HG03066 (cell line): ENCODE data around the gene IQCK.
"Not testable (repeated sequence)": the region's sequence is repeated elsewhere in the genome, so short reads cannot be mapped to it uniquely, and the experiment has no call there.

Experiments used
- ATAC-seq: cut with Tn5 transposase; IDR thresholded peaks from one replicate; pipeline ENCODE4 v1.9.1; 2021; ENCODE audit warnings: low read depth; ENCODE audit not compliant: unreplicated experiment

The IQCK gene, protein sequence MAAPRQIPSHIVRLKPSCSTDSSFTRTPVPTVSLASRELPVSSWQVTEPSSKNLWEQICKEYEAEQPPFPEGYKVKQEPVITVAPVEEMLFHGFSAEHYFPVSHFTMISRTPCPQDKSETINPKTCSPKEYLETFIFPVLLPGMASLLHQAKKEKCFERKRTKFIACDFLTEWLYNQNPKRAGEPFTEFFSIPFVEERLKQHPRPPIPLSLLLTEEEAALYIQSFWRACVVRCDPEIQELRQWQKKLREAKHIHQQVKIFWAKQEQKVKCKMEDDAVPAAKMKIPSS

DNA sequence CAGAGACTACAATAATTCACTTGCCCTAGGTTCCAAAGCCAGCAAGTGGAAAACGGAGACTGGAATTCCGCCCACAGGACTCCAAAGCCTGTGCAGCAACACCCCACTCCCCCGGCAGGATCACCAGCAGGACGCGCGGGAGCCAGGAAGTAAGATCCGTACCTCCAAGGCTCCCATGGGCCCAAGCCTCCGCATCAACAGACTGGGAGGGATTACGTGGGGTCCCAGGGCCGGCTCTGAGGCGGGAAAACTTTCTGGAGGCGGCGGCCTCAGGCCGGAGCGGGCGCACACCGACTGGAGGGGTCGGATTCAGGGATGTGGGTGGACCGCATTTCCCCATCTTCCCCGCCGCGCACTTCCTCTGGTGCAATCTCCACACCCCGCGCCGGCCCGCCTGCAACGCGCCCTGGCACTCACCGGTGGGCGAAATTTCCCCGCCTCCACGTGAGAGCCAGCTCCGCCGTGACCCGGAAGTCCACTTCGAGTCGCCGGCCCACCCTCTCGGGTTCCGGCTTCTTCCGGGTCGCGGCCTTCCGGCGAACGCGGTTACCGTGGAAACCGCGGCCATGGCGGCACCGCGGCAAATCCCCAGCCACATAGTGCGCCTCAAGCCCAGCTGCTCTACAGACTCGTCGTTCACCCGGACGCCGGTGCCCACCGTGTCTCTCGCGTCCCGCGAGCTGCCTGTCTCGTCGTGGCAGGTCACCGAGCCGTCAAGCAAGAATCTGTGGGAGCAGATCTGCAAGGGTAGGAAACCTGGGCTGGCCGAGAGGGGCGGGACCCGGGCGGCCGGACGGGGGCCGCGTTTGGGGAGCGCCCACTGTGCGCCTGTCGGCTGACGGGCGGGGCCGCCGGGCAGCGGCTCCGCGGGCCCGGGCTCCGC is at the start of gene IQCK, which contains the start of gene KNOP1:
TSS of gene IQCK (plus strand) at position 531 of the 883 bp plus-strand sequence. CDS start at position 567, 36 bp downstream.
TSS of gene KNOP1 (minus strand) at position 487 of the 883 bp plus-strand sequence. CDS start 3,192 bp downstream, outside the sequence.
- ATAC-seq: peak; percentile 91

DNA sequence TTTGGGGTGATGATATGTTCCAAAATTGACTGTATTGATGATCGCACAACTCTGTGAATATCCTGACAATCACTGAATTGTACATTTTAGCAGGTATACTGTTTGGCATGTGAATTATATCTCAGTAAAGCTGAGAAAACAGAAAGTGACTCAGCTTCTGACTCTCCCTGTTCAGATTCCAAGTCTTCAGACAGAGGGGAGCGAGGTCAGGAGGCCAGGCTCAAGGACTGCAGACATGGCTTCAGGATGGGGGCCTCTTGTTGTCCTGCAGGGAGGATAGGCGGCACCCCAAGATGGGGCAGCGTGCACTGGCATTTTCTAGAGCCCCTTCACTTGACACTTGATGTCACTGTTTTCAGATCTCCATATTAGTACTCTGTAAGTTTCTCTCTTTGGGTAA is 45.7 kb upstream of the IQCK start:
- ATAC-seq: no peak

DNA sequence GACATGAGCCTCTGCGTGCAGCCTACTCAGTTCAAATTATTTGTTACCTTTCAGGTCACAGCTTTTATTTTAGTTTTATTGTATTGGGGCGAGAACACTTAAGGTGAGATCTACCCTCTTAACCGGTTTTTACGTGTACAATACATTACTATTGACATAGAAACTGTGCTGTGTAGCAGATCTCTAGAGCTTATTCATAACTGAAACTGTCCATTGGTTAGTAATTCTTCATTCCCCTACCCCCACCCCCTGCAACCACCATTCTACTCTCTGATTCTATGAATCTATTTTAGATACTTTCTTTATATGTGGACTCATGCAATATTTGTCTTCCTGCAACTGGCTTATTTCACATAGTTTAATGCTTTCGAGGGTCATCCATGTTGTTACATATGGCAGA is 43.6 kb upstream of the IQCK start:
- no peak for ATAC-seq

- no peak for ATAC-seq
Measured at GRCh38 chr16:19677402-19677801, 40.7 kb upstream of the IQCK start.

DNA sequence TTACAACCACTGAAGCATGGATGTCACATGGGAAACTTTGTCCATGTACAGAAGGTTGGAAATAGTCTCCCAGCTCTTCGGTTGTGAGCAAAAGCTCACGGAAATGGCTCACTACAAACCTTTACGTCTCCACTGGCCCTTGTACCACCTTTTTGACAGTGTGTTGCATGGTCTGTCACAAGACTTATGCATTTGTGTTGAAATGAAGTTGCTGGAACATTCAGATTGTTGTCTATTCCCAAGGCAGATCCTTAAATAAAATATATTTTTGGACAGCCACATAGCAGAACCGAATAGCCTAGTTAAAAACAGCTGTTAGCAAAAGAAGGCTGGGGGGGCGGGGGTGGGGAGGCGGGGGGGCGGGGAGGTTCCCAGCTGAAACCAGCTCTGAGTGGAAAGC is 39.3 kb upstream of the IQCK start:
- no peak for ATAC-seq

GRCh38 chr16:19679281-19679680 is 38.8 kb upstream of the IQCK start:
- ATAC-seq: not testable (repeated sequence)

DNA sequence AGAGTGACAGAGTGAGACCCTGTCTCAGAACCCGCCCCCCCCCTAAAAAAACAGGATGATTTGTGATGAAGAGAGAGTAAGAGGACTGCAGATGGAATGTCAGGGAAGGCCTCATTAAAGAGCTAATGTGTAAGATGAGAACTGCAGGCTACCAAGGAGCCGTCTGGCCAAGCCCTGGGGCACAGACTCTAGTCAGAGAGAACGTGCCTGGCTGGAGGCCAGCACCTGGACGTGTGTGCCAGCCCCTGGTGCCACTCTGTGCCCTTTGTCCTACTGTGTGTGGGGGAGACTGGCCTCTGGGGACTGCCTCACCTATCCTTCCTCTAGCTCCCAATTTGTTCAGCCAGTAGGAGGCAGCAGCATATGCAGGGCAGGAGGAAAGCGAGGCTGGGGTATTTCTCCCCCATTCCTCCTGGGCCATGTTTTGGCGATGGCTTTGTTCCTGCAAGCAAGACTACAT is 37.2 kb upstream of the IQCK start:
- no peak for ATAC-seq

GRCh38 chr16:19681637-19682036 is 36.4 kb upstream of the IQCK start:
- no peak for ATAC-seq

DNA sequence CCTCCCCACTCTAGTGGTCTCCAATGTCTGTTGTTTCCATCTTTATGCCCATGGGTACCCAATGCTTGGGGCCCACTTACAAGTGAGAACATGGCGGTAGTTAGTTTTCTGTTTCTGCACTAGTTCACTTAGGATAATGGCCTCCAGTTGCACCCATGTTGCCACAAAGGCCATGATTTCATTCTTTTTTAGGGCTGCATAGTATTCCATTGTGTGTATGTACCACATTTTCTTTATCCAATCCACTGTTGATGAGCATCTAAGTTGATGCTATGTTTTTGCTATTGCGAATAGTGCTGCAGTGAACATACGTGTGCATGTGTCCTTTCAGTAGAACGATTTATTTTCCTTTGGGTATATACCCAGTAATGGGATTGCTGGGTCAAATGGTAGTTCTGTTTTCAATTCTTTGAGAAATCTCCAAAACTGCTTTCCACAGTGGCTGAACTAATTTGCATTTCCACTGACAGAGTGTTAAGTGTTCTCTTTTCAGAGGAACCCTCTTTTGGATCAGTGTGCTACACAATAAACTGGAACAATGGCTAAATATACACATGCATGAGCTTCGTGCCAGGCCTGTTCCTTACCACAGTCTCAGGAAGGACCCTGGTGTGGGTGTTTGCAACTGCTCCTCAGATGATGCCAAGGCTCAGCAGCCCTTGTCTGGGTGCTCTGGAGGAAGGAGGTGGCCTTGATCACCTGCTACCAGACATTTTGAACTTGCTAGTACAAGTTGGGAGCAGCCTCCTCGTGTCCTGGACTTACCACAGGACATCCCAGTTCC is 34.4 kb upstream of the IQCK start:
- ATAC-seq: no peak

DNA sequence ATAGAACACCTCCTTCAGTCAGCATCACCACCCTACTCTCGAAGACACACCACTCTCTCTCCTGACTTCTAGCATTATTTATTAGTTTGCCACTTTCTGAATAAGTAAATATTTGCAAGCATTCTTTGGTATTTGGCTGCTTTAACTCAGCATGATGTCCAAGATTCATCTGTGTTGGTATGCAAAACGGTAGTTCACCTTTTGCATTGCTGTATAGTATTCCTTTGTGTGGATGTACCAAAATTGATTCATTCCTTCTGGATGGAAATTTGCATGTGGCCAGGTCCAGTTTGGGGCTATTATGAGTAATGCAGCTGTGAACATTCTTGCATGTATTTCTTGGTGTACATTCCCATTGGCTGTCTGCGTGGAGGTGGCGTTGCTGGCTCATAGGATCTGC is 32.9 kb upstream of the IQCK start:
- ATAC-seq: no peak

GRCh38 chr16:19687279-19687678 is 30.8 kb upstream of the IQCK start:
- no peak for ATAC-seq

DNA sequence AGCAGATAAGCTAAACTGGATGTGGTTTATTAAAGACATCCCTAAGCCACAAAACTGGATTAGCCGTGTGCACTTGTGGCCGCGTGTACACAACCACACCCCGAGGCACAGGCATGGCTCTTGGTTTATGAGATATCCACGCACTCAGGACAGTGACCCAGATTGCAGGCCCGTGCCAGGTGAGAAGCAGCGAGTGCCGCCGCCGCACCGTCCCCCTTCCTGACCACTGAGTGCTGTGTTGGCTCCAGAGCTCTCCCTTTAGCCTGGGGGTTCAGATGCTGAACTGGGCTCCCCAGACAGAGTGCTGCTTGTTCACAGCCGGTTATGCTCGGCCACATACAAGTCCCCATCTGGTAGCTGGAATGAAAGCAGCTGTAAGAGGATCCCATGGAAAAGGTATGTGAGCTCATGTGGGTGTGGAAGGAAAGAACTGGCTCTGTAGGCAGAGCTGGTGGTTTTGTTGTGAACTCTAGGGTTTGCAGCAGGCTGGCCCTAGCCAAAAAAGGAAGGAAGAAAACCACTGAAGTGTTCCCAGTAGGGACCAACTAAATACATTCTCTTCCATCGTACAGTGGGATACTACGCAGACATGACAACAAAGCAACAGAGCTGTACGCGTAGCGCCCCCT is 29.6 kb upstream of the IQCK start:
- no peak for ATAC-seq

DNA sequence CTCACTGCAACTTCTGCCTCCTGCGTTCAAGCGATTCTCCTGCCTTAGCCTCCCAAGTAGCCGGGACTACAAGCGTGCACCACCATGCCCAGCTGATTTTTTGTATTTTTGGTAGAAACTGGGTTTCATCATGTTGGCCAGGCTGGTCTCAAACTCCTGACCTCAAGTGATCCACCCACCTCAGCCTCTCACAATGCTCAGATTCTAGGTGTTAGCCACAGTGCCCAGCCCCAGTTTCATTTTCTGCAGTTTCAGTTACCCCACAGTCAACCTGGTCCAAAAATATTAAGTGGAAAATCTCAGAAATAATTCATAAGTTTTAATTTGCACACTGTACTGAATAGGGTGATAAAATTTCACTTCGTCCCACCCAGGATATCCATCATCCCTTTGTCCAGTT is 28.7 kb upstream of the IQCK start:
- ATAC-seq: no peak

DNA sequence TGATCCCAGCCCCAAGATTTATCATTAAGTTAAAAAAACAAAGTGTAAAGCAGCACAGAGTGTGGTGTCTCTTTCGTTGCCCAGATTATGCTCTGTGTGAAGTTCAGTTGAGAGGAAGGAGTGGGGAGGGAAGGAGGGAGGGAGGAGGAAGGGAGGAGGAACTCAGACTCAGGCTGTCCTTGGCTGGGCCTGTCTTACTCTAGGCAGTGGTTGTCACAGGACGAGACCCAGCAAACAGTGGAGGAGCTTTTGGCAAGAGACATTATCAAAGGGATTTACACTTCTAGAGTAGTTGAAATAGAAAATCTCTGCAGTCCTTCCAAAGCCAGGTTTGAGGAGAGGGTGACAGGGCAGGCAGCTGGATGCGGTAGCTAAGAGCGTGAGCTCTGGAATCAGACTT is 27.9 kb upstream of the IQCK start:
- ATAC-seq: no peak

DNA sequence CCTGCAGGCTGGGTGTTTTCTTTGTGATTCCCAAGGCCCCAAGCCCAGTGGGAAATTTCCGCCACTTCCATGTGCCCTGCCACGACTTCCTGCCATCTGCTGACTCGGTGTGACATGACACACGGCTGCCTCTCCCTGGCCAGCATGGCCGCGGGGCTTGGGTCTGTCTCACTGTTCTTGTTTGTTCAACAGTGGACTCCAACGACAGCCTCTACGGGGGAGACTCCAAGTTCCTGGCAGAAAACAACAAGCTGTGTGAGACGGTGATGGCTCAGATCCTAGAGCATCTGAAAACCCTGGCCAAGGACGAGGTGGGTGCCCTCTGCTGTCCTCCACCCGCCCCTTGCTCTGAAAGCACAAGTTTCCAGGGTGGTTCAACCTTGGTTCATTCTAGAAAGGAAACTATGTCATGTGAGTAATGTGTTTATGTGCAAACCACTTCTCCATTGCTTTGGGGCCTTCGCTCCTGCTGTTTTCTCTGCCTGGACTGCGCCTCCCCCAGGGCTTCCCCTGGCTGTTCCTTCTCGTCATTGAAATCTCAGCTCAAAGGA is 26.8 kb upstream of the IQCK start:
- ATAC-seq: no peak

GRCh38 chr16:19694989-19695388 is 23.1 kb upstream of the IQCK start:
- ATAC-seq: no peak

DNA sequence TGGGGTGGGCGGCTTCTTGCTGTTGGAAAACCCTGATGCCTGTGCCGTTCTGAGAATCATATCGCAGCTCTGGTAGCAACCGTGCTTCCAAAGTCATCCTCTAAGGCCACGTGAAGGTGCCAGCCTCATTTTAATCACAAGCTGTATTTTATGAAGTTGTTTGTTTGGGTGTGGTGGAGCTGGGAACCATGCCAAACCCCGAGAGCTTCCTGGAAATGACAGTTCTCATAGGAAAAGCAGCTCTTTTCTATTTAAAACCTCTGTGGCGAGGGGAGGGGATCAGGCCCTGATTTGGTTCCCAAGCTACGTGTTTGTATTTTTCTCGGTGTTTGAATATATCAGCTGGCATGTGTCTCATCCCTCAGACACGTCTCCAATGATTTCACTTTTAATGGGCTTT is 21.7 kb upstream of the IQCK start:
- no peak for ATAC-seq

DNA sequence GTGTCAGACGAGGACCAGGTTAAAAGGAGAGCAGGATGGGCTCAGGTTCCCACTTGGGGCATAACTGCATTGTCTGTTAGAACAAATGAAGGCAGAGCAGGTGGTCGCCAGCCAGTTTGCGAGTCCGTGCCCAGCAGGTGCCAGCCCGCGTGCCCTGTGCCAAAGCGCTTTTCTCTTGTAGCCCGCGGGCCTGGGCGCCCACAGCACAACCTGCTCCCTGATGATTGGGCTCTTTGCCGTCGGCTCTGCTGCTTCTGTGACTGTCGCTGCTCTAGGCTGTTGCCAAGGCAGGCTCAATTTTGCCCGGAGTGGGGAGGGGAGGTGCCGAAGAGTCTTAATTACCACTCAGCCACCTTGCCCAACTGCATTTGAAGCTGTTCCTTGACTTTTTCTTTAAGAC is 21.1 kb upstream of the IQCK start:
- ATAC-seq: no peak

GRCh38 chr16:19697756-19698318 is 20.2 kb upstream of the IQCK start:
- ATAC-seq: no peak
